Measurements from ENCODE around the gene TFPI.
"Not testable (repeated sequence)": the region's sequence is repeated elsewhere in the genome, so short reads cannot be mapped to it uniquely, and the experiment has no call there.

TFPI gene

DNA sequence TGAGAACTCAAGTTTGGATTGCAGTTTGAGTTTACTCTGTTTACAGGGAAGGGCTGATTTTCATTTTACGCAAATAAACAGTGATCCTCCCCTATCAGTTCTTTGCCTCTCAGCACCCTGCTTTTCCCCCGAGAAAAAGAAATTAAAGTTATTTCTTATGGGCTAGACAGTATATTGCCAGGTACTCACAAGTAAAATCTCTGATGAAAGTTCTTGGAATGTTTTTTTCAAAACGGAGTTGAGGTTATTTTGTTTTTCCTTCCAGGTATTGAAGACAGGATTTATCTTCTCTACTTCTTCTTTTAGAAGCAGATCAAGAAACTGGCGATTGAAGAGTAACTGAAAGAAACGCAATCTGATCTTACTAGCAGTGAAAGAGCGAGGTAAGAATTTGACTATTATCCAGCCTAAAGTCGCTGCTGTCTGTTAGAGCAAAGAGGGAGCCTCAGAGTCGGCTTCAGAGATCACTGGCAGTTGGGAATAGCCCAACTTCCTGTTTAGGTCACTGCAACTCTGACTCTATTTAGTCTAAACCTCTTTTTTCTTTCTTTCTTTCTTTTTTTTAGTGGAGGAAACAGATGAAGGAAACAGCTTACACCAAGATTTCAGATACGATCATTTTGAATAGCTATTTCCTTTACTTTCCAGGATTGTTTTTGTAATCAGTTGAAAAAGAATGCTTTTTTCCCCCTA is at the start of gene TFPI:
TFPI (minus strand) TSS at position 425 of the 693 bp plus-strand sequence. CDS start 50,667 bp downstream, outside the sequence.
- DNase-seq: no peak

- DNase-seq: no peak
These were observed 40.6 kb upstream of the TFPI start for GRCh38 chr2:187594801-187595200.

DNA sequence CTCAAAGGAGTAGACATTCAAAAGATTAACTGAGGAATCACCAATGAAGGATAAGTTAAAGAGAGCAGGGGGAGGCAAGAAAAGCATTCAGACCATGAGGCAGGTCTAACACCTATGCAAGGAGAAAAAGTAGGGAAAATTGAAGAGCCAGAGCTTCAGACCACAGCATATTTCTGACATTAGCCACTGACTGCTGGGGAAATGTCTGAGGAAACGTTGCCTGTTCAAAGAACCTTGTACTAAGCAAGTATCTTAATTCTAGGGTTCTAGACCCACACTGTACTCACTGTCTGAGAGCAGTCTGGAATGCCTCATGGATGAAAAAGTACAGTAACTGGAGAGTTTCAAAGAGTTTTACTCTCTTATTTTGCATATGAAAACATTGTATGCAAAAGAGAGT is 39.5 kb upstream of the TFPI start:
- no peak for DNase-seq

DNA sequence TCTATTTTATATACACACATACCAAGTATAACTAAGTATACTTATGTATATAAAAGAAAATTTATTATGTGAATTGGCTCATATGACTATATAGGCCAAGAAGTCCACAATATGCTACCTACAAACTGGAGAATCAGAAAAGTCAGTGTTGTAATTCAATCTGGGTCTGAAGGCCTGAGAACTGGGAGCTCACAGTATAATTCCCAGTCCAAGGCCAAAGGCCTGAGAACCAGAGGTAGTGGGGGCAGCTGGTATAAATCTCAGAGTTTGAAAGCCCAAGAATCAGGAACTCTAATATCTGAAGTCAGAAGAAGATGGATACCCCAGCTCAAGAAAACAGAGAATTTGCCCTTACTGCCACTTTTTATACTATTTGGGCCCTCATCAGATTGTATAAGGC is 38.9 kb upstream of the TFPI start:
- no peak for DNase-seq

- DNase-seq: no peak
These were observed 35.9 kb upstream of the TFPI start for GRCh38 chr2:187590175-187590574.

- no peak for DNase-seq
These were observed 31.9 kb upstream of the TFPI start for GRCh38 chr2:187586011-187586641.

DNA sequence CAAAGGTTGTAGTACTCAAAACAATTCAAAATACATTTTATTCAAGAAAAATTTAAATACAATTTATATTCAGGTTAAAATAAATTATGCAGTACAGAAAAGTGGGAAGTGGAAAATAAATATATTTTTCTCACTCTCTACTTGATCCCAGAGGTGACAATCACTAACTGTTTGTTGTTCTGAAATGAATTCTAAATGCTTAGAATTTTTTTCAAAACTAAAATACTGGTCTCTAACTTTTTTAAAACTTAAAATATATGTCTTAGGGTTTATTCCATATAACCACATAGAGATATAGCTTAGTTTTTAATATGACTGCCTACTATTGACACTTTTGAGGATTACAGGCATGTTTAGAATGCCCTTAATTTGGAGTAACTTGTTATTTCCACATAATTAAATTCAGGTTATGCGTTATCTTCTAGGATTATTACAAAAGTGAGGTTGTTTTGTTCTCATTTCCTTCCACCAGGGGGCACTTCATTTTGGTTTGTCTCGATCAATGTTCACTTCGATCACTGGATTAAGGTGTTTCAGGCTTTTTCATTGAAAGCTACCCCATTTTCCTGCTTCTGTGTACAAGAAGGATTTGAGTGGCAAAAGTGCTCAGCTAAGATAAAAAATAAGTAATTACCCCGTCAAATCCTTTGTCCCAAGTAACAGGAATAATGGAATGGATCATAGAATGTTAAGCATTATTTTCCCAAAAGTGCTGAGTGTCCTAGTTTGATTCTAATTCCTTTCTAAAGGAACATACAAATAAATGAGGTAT is 27.1 kb upstream of the TFPI start:
- no peak for DNase-seq

DNA sequence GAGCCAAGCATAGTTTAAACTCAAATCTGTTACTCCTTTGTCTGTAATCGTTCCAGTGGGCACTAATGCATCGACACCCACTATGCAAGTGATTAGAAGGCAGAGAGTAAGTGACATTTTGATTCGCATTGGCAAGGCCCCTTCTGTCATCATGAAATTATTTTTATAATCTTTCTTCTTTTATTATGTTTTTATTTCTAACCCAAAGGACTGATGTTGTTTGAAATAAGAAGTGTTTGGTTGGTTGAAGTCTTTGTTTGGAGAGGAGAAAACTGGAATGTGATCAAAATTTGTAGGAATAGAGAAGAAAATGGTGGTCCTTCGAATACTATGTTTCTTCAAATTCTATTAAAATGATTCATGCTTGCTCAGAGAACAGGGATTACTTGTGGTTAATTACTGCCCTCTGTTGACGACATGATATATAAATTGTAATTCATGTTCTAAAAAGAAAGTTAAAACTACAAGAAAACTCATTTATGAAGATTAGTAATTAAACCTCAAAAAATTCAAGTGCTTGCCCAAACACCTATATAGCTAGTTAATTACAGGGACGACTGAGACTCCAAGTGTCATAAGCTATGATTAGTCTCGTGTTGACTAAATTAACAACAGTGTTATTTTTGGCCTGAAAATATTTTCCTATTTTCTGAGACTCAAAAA is 26.4 kb upstream of the TFPI start:
- DNase-seq: no peak

- no peak for DNase-seq
These were observed 23.1 kb upstream of the TFPI start for GRCh38 chr2:187577310-187577709.

- DNase-seq: no peak
These were observed 22.7 kb upstream of the TFPI start for GRCh38 chr2:187576906-187577305.

GRCh38 chr2:187575751-187576067 is 21.5 kb upstream of the TFPI start:
- no peak for DNase-seq

DNA sequence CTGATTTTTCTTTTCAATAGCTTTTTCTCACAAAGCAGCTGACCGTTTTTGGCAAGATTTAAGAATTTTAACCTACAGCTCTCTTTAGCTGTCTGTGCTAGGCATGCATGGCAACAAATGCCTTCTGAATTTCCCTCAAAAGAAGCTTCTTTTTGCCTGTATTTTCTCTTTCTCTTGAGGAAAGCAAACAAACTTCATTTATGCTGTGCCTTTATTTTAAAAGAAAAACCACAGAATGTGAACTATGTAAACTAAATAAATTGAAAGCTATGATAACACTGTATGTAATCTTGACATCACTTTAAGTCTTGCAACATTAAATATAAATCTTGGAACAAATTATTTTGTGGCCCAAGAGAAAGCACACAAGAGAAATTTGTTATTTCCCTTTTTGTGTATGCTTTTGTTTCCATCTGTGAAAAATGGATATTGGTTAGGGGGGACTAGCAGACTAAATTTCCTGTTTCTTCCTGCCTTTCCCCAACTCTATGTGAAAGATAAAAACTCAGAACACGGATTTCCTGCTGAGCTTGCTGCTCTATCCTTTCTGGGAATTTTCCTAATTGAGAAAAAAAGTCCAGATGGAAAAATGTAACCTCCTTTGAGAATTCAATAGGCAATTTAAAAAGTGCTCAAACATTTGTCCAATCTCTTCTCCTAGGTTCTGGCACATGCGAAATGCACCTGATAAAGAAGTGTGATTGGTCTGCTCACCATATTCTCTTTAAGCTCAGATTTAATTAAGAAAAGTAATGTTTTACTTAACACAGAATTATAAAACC is 20.9 kb upstream of the TFPI start:
- DNase-seq: no peak

GRCh38 chr2:187573722-187574121 is 19.5 kb upstream of the TFPI start:
- DNase-seq: no peak

- not testable (repeated sequence) for DNase-seq
These were observed 17.8 kb upstream of the TFPI start for GRCh38 chr2:187571996-187572395.

- DNase-seq: no peak
These were observed 15.3 kb upstream of the TFPI start for GRCh38 chr2:187569571-187569970.

- DNase-seq: no peak
These were observed 14.8 kb upstream of the TFPI start for GRCh38 chr2:187569042-187569441.

GRCh38 chr2:187567126-187567525 is 12.9 kb upstream of the TFPI start:
- no peak for DNase-seq

GRCh38 chr2:187566712-187567111 is 12.5 kb upstream of the TFPI start:
- DNase-seq: no peak

GRCh38 chr2:187566266-187566665 is 12.0 kb upstream of the TFPI start:
- no peak for DNase-seq

- DNase-seq: not testable (repeated sequence)
These were observed 11.4 kb upstream of the TFPI start for GRCh38 chr2:187565618-187566017.

DNA sequence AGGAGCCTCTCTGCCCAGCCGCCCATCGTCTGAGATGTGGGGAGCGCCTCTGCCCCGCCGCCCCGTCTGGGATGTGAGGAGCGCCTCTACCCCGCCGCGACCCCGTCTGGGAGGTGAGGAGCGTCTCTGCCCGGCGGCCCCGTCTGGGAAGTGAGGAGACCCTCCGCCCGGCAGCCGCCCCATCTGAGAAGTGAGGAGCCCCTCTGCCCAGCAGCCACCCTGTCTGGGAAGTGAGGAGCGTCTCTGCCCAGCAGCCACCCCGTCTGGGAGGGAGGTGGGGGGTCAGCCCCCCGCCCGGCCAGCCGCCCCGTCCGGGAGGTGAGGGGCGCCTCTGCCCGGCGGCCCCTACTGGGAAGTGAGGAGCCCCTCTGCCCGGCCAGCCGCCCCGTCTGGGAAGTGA is 2.3 kb upstream of the TFPI start:
- not testable (repeated sequence) for DNase-seq

- no peak for DNase-seq
These were observed 458 bp upstream of the TFPI start for GRCh38 chr2:187554704-187555082.

Data from activated T-cell treated with anti-CD3 and anti-CD28 coated beads for 4 hours (primary cell).